ENCODE data around the gene DLG2.

- TF ChIP-seq CTCF (conservative IDR thresholded peaks at IDR 0.05; ENCODE audit: low read depth, low read length) (no peak), POLR2A (IDR thresholded peaks at IDR 0.05; ENCODE audit: low read depth, low read length) (no peak), RAD21 (IDR thresholded peaks at IDR 0.05; ENCODE audit: low read length) (no peak), NFE2L2 (IDR thresholded peaks at IDR 0.05; ENCODE audit: low read depth, low read length) (no peak), FOS (IDR thresholded peaks at IDR 0.05; ENCODE audit: low read depth, low read length) (no peak), MXI1 (IDR thresholded peaks at IDR 0.05; ENCODE audit: borderline replicate concordance, low read depth, low read length) (no peak)
Observed at GRCh38 chr11:83855237-83855636, 1771.9 kb downstream of the DLG2 start.

All from IMR-90 (cell line).